NCI-H526 (cell line): ENCODE measurements around the gene MUC6.

Experiments used
- DNase-seq, 2 experiments: peaks; one replicate each; lab custom pipeline; 2025; lab: John Stamatoyannopoulos, UW

Gene MUC6

DNA sequence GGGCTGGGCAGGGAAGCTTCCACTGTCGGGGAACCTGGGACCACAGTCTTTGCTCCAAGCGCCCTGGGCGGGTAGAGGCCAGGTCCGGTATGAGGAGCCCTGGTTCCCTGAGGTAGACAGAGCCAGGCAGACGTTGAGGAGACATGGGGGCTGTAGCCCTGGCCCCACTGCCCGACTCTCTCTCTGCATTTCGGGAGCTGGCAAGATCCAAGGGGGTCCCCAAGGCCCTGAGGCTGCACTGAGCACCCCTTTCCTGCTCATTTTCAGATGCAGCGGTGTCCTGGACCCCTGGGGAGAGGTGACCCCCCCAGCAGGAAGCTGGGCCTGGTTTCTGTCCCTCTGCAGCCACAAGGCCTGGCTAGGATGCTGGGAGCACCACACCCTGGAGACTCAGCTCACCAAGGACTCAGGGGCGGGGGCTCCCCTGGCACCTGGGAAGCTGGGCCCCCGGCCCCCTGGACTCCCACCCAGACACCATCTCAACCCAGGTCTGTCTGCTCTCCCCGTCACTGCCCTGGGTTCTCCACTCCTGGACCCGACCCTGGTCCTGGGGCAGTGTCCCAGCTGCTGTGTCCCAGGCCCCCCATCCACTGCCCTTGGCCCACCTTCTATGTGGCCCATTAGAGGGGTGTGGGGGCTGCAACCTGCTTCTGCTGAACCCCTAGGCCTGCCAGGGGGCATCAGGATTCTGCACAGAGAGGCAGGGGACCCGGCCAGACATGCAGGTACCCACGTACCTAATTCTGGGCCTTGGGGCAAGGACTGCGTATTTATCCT lies 15.0 kb upstream of the MUC6 start:
- no peak for DNase-seq

DNA sequence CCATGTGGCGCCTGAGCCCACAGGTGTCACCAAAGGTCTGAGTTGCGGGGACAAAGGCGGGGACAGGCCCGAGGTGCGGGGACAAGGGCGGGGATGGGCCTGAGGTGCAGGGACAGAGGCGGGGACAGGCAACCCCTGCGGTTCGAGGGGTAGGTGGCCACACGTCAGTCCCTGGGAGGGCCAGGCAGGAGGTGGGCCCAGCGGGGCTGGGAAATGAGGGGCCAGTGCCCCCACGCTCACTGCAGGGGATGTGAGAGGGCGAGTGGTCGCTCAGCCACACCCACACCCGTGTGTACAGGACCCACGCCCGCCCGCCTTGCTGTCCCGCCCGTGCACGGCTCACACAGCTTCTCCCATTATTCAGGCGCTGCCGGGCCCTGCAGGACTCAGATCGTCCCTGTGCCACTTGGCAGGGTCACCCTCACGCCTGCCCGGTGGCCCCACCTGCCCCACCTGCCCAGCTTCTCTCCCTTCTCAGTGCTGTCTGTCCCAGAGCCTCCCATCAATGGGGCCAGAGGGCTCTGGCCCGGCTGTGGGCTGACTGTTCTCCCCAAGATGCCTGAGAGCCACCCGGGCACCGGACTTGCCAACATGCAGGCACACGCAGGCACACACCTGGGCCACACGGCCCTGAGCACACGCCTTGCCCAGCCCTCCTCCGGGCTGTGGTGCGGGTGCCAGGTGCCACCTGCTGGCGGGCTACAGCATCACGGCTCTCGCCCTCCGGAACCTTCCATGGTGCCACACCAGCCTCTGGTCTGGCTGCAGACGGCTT lies 14.2 kb upstream of the MUC6 start:
- DNase-seq: peak; percentile 75 to 94

DNA sequence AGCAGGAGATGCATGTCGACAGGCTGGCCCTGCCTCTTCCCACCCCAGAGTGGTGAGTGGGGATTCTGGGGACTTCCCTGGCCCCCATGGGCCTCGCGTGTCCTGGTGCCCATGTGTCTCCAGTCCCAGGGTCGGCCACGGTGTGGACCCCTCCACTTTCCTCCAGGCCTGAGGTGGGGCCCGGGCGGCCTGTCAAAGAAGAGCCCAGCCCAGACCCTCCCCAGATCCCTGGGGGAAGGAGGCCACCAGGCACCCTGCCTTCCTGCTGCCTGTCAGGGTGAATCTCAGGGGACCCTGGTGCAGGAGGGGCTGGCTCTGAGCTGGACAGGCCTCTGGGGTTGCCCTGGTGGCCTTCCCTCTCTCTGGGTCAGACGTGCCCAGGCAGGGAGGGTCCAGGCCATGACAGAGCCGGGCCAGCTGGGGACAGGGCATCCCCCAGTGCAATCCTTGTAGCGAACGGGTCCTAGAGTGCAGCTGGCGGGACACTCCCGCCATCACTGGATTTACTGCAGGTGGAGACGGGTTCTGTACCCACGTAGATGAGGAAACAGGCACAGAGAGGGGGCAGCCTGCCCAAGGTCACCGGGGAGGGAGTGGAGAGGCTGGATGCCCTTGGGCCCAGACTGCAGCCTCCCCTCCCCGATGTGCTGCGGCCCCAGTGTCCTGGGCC lies 13.5 kb upstream of the MUC6 start:
- no peak for DNase-seq

DNA sequence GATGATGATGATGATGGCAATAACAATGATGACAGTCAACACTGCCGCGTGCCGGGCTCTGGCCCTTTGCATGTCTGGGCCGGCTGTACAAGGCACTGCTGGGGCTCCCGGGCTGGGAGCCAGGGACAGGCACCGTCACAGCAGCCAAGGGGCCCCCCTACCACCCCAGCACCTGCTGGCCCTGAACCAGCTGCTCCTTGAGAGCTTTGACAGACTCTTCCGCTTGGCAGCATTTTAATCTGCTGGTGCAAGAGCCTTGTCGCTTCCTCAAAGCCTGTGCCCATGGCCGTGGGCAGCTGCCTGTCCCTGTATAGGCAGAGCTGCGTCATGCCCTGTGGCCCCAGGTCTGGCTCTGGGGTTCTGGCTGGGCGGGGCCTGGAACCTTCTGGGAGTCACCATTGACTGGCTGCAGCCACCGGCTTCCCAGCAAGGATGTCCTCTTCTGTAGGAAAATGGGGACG lies 12.9 kb upstream of the MUC6 start:
- DNase-seq: no peak

DNA sequence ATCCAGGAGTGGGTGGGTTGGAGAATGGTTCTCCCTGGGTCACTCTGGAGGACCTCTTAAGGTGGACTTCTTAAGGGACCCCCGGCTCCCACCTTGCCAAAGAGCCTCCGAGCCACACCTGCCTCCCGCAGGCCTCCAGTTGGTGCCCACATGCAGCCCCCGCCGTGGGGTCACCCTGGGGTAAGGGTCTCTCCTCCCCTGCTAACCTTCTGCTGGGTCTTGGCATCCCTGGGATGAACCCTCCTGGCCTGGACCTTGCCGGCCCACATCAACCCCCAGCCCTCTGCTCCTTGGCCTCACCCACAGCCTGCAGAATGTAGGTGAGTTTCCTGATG lies 12.5 kb upstream of the MUC6 start:
- DNase-seq: no peak

DNA sequence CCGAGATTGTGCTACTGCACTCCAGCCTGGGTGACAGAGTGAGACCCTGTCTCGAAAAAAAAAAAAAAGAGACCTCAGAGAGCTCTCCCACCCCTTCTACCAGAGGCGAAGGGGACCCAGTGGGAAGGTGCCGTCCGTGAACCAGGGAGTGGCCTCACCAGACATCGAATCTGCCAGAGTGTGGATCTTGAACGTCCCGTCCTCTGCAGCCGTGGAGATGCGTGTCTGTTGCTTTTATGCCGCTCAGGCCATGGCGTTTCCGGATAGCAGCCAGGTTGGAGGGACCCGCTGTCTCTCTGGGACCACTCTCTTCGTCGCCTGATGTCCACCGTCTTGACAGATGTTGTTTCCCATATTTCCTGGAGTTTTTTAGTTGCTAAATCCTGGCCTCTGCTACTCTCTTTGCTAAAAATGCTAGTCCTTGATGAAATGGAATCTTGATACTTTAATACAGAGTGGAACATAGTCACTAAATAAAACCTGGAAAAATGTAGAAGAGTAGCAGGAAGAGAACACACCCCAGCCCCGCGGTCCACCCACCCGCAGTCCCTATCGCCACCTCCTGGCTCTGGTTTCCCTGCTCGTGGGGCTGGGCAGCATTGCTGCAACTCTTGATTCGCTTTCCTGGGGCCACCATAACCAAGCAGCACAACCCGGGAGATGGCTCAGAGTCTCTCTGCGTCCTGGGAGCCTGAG lies 12.0 kb upstream of the MUC6 start:
- DNase-seq: no peak

DNA sequence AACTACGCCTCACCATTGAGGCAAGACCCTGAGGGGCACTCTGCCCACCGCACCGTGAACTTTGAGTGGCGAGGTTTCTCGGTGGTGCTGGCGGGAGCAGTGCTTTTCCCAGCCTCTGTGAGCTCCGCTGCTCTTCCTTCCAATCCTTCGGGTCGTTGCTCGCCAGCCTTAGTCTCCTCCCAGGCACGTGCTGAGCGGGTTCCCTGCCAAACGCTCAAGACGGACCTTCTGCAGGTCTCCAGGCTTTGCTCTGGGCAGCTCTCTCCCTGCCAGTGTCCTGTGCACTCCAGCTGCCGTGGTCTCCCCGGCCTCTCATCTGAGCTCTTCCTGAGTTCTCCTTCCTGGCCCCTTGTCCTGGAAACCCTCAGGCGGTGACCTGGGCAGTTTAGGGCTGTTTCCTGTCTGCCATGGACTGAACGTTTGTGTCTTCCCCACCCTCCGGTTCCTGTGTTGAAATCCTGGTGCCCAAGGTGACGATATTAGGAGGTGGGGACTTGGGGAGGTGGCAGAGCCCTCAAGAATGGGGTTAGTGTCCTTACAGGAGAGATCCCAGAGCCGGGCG lies 11.2 kb upstream of the MUC6 start:
- DNase-seq: no peak

DNA sequence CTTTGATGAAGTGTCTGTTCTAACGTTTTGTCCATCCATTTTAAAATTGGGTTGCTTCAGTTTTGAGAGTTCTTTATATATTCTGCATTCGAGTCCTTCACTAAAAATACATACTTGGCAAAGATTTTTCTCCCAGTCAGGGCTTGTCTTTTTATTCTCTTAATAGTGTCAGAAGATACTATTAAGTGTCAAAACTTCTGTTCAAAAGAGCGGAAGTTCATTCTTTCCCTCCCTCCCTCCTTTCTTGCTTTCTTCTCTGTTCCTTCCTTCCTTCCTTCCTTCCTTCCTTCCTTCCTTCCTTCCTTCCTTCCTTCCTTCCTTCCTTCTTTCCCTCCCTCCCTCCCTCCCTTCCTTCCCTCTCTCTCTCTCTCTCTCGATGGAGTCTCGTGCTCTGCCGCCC lies 7.6 kb upstream of the MUC6 start:
- no peak for DNase-seq

DNA sequence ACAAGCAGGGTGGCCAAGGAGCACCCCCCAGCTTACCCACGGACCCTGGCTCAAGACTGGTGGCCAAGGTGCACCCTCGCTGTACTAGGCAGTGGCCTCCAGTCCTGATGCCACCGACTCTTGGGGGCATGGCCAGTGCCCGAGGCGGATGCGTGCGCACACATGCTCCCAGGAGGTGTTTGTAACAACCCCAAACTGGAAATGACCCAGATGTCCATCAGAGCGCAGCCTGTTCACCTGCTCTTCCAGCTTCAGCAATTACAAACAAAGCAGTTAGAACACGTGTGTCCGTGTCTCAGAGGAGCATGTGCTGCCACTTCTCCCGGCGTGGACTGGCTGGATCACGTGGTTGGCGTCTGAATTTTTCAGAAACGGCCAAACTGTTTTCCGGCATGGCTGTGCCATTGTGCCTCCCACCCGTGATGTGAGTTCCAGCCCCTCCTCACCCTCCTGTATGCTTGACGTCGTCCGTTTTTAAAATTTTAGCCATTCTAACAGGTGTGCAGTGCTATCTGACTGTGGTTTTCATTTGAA lies 7.1 kb upstream of the MUC6 start:
- peak in 1 of 2 experiments; percentile 71 for DNase-seq

DNA sequence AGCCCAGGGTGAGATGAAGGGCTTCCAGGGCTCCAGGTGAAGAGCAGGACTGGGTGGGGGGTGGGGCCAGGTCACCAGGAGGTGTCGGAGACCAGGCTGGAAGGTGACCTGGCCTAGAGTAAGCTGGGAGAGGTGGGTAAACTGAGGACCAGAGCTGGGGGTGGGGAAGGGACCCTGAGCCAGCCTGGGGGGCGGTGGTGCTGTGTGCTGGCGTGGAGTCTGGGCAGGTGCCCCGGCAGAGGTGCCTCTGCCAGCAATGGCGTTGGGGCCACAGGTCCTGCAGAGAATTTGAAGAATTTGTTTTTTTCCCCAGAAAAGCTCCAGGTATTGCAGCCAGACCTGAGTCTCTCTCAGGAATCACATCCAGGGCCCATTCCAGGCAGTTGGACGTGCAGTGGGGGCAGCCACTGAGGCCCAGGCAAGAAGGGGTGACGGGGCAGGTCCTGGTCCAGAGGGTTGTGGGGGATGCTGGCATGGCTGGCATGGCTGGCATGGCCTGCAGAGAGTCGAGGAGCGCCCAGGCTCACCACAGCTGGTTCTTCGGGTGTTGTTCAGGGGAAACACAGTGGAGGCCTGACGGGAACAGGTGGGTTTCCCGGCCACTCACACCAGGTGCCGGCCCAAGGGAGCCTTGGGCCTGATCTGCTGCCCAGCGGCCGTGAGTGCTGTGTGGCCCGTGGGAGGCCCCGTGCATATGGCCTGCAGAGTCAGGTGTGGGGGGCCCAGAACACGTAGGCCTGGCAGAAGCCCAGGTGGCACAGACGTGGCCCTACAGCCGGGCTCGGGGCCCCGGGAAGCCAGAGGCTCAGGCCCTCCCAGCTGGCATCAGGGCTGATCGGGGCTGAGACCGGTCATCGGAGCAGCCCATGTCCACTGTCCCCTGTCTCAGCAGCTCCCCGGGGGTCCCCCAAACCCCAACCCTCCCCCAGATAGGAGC lies 6.4 kb upstream of the MUC6 start:
- no peak for DNase-seq

DNA sequence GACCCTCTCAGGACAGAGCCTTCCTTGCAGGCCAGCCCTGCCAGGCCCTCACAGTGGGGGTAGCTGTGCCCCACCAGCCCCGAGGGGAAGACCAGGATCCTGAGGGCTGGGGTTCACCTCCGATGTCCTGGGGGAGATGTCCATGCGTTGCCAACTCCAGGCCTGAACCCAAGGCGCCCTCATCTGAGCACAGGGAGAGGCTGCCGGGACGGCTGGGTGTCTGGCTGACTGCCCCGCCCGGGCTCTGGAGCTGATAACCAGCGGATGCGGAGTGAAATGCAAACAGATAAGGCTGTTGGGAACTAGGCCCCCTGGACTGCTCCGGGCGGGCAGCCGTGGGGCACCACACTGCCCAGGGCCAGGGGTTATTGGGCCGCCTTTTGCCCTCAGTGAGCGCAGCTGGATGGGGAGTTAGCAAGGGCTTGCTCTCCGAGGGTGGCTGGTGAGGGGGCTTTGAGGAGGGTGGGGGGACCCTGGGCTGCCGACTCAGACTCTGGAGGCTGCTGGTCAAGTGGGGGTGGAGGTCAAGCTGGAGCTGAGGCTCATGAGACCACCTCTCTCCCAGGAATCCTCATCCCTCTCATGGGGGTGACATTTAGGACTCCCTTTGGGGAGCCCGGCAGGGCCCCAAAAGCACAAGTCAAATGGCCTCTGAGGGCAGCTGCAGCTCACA lies 5.6 kb upstream of the MUC6 start:
- DNase-seq: peak in 1 of 2 experiments; percentile 34

DNA sequence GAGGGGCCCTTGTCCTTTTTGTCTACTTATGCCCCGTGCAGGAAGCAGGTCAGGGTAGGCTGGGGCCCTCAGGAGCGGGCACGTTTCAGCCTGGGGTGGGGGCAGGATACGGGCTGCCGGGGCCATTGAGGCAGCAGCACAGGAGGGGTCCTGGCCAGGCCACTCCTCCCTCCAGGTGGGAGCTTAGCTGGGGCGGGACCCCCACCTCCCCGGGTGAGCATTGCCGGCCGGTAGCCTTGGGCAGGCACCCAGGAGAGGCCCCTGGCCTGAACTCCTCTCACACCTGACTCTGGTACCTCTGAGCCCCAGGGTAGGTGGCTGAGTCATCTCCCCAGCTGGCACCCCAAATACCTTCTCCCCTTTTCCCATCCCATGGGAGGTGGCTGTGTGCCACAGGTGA lies 5.0 kb upstream of the MUC6 start:
- no peak for DNase-seq

DNA sequence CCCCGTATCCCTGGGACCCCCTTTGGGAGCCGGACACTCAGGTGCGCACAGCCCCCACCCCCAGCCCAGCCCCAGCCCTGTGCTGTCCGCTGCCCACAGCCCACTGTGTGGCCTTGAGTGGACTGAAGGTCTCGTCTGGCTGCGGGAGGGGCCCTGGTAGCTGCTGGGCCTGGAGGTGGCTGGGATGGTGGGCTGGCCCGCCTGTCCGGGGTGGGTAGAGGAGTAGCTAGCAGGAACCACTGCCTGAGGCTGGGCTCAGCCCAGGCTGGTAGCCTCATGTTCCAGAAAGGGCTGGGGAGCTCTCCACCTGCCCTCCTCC lies 4.6 kb upstream of the MUC6 start:
- no peak for DNase-seq

DNA sequence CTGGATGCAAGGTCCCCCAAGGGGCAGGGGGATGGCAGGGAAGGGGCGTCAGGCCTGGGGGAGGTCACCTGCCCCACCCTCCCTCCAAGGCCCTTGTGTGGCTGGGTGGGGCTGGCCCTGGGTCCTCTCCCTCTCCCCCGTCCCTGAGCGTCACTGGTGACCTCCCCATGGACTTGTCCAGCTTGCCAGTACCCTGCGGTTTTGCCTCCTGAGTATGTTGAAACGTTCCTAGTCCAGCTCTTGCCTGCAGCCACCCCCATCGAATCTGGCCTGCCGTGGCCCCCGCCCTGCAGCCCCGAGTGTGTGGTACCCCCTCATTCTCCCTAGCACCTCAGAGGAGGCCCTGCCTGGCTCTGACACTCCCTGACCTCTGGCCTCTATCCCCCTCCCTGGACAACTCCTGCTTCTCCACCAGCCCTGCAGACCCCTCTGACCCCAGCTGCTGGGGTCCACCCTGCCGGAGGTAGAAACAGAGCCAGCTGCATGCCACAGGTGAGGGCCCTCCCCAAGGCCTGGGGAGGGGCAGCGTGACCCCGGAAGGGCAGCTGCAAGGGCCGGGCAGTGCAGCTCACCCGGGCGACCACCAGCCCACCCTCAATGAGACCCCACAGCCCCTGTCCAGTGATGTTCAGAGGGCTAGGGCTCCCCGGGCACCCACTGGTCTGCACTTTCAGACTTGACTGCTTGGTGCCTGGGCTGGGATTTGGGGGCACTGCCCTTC lies 4.1 kb upstream of the MUC6 start:
- DNase-seq: no peak

DNA sequence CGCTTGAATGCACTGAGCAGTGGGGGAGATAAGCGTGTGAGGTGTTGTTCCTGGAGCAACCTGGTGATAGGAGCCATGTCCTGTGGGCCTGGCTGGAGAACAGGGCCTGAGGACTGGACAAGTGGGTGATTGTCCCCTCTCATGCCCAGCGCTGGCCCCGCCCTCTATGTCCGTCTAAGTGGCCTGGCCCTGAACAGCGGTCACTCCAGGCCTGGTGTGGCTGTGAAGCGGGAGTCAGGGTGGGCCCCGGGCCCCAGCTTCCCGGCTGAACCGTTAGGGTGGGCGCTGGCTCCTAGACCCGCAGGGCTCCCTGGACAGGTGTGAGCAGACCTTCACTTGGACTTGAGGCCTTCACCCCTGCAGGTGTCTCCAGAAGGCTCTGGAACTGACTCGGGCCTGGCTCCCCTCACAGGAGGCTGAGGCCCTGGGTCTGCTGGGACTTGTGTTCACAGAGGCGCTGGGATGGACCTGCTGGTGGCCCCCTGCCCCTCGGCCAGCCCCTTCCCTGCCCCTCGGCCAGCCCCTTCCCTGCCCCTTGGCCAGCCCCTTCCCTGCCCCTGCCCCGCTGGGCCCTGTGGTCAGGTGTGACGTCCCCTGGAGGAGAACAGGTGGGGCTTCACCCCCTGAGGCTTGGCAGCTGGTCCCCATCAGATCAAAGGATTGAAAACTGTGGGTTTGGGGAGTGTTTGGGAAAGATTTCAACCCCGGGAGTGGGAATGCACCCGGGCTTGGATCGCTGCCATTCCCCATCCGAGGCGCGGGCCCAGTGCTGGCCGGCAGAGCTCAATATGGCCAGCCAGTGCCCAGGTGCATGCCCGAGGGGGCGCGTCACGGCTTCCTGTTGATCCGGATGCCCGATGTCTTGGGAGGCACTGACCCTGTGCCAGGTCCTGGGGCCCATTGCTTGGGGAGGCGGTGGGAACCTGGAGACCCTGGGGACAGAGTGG lies 3.2 kb upstream of the MUC6 start:
- DNase-seq: no peak

DNA sequence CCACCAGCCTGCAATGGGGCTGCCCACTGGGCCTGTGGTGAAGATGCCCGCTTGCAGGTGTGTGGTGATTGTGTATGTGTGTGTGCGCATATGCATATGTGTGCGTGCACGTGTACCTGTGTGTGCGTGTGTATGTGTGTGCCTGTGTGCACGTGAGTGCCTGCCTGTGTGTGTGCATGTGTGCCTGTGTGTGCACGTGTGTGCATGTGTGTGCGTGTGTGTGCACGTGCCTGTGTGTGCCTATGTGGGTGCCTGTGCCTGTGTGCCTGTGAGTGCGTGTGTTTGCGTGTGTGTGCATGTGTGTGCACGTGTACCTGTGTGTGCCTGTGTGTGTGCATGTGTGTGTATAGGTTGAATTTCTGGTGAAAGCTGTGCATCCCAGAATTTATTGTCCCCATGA lies 2.4 kb upstream of the MUC6 start:
- DNase-seq: no peak

DNA sequence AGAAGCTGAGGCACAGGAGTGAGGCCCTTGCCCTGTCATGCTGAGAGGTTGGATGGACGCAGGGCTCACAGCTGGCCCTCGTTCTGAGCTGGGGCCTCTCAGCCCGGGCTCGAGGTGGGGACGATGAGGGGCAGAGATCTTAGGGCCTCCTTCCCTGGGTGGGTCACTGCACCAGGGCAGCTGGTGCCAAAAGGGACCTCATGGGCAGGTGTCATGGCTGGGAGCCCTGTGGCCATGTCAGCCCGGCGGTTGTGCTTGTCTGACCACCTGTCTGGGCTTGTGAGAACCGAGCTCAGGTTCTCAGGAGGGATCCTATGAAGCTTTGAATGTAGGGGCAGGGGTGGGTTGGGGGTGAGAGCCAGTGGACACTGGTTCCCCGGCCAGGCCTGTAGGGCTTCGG lies 1.8 kb upstream of the MUC6 start:
- no peak for DNase-seq

DNA sequence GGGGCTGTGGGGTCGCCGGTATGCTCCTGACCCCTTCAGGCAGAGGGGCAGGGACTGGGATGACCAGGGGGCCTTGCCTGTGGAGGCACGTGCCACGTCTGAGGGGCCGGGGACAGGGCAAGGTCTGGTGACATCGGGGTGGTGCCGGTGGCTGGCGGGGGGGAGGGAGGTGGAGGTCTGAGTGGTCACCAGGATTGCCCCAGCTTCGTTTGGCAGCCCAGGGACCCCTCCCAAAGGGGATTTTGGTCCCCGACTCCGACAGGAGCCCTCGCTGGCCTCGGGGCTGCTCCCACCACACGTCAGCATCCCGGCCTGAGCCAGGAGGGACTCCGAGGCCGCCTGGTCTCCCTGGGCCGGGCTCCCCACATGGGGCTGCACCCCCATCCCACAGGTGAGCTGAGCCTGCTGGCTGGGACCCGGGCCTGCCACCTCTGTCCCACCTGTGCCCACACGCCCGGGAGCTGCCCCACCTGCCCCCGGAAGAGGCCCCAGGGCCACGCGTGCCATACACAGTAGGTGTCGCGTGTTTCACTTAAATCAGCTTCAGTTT lies 1.1 kb upstream of the MUC6 start:
- no peak for DNase-seq
